T-cell (primary cell): Measurements from ENCODE around the gene AGAP1. TPM values are rescaled to one million over a fixed set of nuclear protein-coding genes. Genes with fewer than 3 reads are reported as not detected.

Experiments used
- ATAC-seq, 4 experiments: fragments of 200-7000 bp in 3 of 4; fragments of 150-1000 bp in 1 of 4; cut with Tn5 transposase; replicated peaks in 1 of 4; 1 replicate in 3 of 4; 2 replicates in 1 of 4; pipeline ENCODE4 v1.10.0; 2021; ENCODE audit warnings: moderate library complexity in 3 of 4, mild to moderate bottlenecking in 2 of 4, moderate number of reproducible peaks in 1 of 4
- CTCF ChIA-PET, 2 donors: fragments of 300-600 bp; sonication (Branson Sonifier 250); formaldehyde crosslinking; loops; one replicate each; lab custom pipeline; 2022; ENCODE audit warnings: antibody characterized with exemption in 2 of 2; lab: Charles Lee
- POLR2A ChIA-PET, 2 donors: fragments of 300-600 bp; sonication (Branson Sonifier 250); formaldehyde crosslinking; loops; one replicate each; lab custom pipeline; 2022; ENCODE audit warnings: antibody characterized with exemption in 2 of 2; lab: Charles Lee
- DNase-seq, 35 experiments: peaks; one replicate each; pipeline versions ENCODE4 v3.0.0 to v3.0.0-alpha.2; 2013 to 2023
- H3K27ac ChIP-seq: one replicate; pipeline ENCODE4 v1.5.1; 2013; ENCODE audit warnings: low read length
- H3K27me3 ChIP-seq, 2 experiments: replicated peaks in 1 of 2; 1 replicate in 1 of 2; 2 replicates in 1 of 2; pipeline versions ENCODE4 v1.6.1 to v1.7.0; 2013; ENCODE audit warnings: low read length in 1 of 2, mixed read lengths in 1 of 2; ENCODE audit not compliant: control insufficient read depth in 2 of 2, insufficient read depth in 2 of 2; ENCODE audit errors: extremely low read depth in 1 of 2
- H3K36me3 ChIP-seq, 2 donors: 1 replicate in 1 of 2; 2 replicates in 1 of 2; pipeline versions ENCODE4 v1.6.1 to v1.7.0; 2013; ENCODE audit warnings: low read length in 1 of 2; ENCODE audit not compliant: control insufficient read depth in 2 of 2, insufficient read depth in 1 of 2; ENCODE audit errors: extremely low read depth in 1 of 2
- H3K4me1 ChIP-seq, 2 experiments: 1 replicate in 1 of 2; 2 replicates in 1 of 2; pipeline versions ENCODE4 v1.6.1 to v1.7.0; 2013; ENCODE audit warnings: low read length in 2 of 2, mixed read lengths in 1 of 2; ENCODE audit not compliant: insufficient read depth in 2 of 2, control insufficient read depth in 1 of 2; ENCODE audit errors: extremely low read depth in 1 of 2
- H3K4me3 ChIP-seq, 2 donors: 1 replicate in 1 of 2; 2 replicates in 1 of 2; pipeline versions ENCODE4 v1.5.1 to v1.7.0; 2013; ENCODE audit warnings: mild to moderate bottlenecking in 2 of 2, low read length in 1 of 2, moderate library complexity in 1 of 2; ENCODE audit not compliant: control insufficient read depth in 1 of 2; ENCODE audit errors: extremely low read depth in 1 of 2
- H3K9me3 ChIP-seq: 2 replicates; pipeline ENCODE4 v1.7.0; 2013
- H3K27ac Mint-ChIP-seq, 2 donors: one replicate each; pipeline ENCODE4 v1.8.0; 2020 to 2021; ENCODE audit warnings: mild to moderate bottlenecking in 2 of 2, mixed read lengths in 2 of 2
- H3K27me3 Mint-ChIP-seq, 2 donors: one replicate each; pipeline ENCODE4 v1.8.0; 2021 to 2022; ENCODE audit warnings: mixed read lengths in 2 of 2
- H3K36me3 Mint-ChIP-seq: one replicate; pipeline ENCODE4 v1.8.0; 2021; ENCODE audit warnings: mixed read lengths
- H3K4me1 Mint-ChIP-seq, 3 donors: one replicate each; pipeline ENCODE4 v1.8.0; 2020 to 2022; ENCODE audit warnings: mixed read lengths in 3 of 3, mild to moderate bottlenecking in 1 of 3
- H3K4me3 Mint-ChIP-seq, 3 donors: one replicate each; pipeline ENCODE4 v1.8.0; 2020 to 2022; ENCODE audit warnings: mild to moderate bottlenecking in 3 of 3, mixed read lengths in 3 of 3, moderate library complexity in 3 of 3
- H3K9me3 Mint-ChIP-seq, 3 donors: one replicate each; pipeline ENCODE4 v1.8.0; 2020 to 2022; ENCODE audit warnings: mixed read lengths in 3 of 3
- WGBS: methylation state at CpG from one replicate; pipeline ENCODE4 v1.1.5; 2013; ENCODE audit warnings: missing lambda C conversion rate; ENCODE audit not compliant: insufficient coverage; 5-methylcytosine and 5-hydroxymethylcytosine counted together
- total RNA-seq, 35 experiments: library from RNA in 6 of 35; stranded (reverse) in 6 of 35; fragments of 120-200 nt in 1 of 35; gene quantifications; one replicate each; pipeline versions ENCODE4 v1.2.1 to v1.2.4 and lab custom pipeline; 2013 to 2026

The AGAP1 gene
- total RNA-seq, 5 donors from 2014 or later (not counting 1 experiment from before 2014, with no cell fraction given) = 3.9 to 15.6 (median 5.2) TPM

DNA sequence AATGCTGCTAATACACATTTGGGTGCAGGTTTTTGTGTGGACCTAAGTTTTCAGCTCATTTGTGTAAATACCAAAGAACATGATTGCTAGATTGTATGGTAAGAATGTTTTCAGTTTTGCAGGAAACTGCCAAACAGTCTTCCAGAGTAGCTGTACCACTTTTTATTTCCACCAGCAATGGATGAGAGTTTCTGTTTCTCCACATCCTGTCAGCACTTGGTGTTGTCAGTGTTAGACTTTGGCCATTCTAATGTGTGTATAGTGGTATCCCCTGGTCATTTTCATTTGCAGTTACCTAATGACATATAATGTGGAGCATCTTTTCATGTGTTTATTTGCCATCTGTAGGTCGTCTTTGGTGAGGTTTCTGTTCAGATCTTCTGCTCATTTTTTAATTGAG, 337.9 kb downstream of the AGAP1 start:
- ChIA-PET POLR2A (no interaction called here), CTCF (no interaction called here)
- Histone ChIP-seq H3K36me3 (no peaks in the 10 kb centered on the region), H3K9me3 (no peaks in the 10 kb centered on the region), H3K27ac (no peak overlapping the region), H3K4me3 (no peak overlapping the region), H3K27me3 (peaks cover 0 to 7% of the 10 kb centered on the region in 2 experiments), H3K4me1 (no peaks in the 10 kb centered on the region)
- no CpG with 5 or more reads among the region's 1 CpG for WGBS
- Mint-ChIP-seq H3K27ac (no peak overlapping the region), H3K36me3 (no peaks in the 10 kb centered on the region), H3K4me1 (no peaks in the 10 kb centered on the region), H3K4me3 (no peak overlapping the region), H3K27me3 (peaks cover 6 to 11% of the 10 kb centered on the region in 2 donors), H3K9me3 (no peaks in the 10 kb centered on the region)
- ATAC-seq (no peak), DNase-seq (no peak)

DNA sequence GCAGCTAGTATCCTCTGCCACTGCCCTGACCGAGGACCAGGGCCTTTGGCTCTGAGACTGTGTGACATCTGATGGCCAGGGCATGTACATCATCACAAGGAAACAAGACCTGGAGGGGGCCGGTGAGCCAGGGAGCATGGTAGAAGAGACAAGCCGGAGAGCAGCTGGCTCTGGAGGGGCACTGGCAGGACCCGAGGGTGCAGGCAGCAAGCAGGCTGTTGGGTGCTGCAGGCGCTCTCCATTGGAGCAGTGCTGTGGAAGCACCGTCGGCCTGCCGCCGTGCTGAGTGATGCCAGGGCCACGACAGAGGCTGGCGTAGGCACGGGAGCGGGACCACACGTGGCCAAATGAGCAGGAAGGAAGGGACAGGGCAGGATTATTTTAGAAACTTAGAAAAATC, 339.1 kb downstream of the AGAP1 start:
- no peaks in the 10 kb centered on the region for H3K9me3 Mint-ChIP-seq
- no peak overlapping the region for H3K27ac Mint-ChIP-seq
- POLR2A ChIA-PET = no interaction called here

GRCh38 chr2:235833971-235834620, 340.3 kb downstream of the AGAP1 start:
- no peak for ATAC-seq
- no peaks in the 10 kb centered on the region for H3K36me3 ChIP-seq
- Mint-ChIP-seq H3K27ac (no peak overlapping the region), H3K9me3 (no peaks in the 10 kb centered on the region), H3K27me3 (peaks cover 6 to 11% of the 10 kb centered on the region in 2 donors), H3K36me3 (no peaks in the 10 kb centered on the region), H3K4me1 (no peaks in the 10 kb centered on the region), H3K4me3 (no peak overlapping the region)
- no peak overlapping the region for H3K4me3 ChIP-seq
- peaks cover 0 to 7% of the 10 kb centered on the region in 2 experiments for H3K27me3 ChIP-seq
- ChIA-PET POLR2A (no interaction called here), CTCF (interaction anchor here in 1 of 2 donors (0.6 kb wide), 1 partner anchor 55 kb away, joined by 3 read pairs; no protein-coding TSS in a partner anchor)
- no peak overlapping the region for H3K27ac ChIP-seq
- 81% methylated on average over 6 of the region's 11 CpGs for WGBS
- no peak for DNase-seq
- H3K9me3 ChIP-seq = no peaks in the 10 kb centered on the region
- H3K4me1 ChIP-seq = no peaks in the 10 kb centered on the region

More for the DNA sequence above, 339.1 kb downstream of the AGAP1 start:
- DNase-seq = no peak
- H3K27ac ChIP-seq = no peak overlapping the region
- Mint-ChIP-seq H3K4me1 (no peaks in the 10 kb centered on the region), H3K36me3 (no peaks in the 10 kb centered on the region), H3K27me3 (peaks cover 6 to 11% of the 10 kb centered on the region in 2 donors), H3K4me3 (no peak overlapping the region)
- H3K27me3 ChIP-seq = peaks cover 0 to 7% of the 10 kb centered on the region in 2 experiments
- H3K4me1 ChIP-seq = no peaks in the 10 kb centered on the region
- 95% methylated on average over 13 of the region's 14 CpGs for WGBS
- no peaks in the 10 kb centered on the region for H3K9me3 ChIP-seq
- no peak overlapping the region for H3K4me3 ChIP-seq
- ATAC-seq = no peak
- no peaks in the 10 kb centered on the region for H3K36me3 ChIP-seq
- CTCF ChIA-PET = no interaction called here

DNA sequence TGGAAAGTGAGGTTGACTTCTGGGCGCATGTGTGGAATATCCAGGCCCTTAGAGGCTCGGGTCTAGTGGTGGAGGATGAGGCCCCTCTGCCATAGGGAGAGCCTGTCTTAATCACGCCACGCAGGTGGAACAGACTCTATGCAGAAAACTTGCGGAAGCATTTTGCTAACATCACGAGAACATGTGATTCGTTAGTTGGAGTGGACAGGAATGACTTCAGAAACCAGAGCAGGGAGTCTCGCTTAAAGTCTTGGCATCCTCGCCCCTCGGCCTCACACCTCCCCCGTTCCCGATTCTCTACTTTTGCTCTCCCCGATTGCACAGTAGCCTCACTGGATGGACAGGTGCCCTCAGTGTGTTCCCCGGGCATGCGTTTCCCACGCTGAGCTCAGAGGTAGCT, 340.9 kb downstream of the AGAP1 start:
- H3K36me3 Mint-ChIP-seq = no peaks in the 10 kb centered on the region
- no peaks in the 10 kb centered on the region for H3K4me1 Mint-ChIP-seq
- no peaks in the 10 kb centered on the region for H3K4me1 ChIP-seq
- DNase-seq (no peak), ATAC-seq (no peak)
- H3K27me3 ChIP-seq = peaks cover 0 to 5% of the 10 kb centered on the region in 2 experiments
- WGBS = 90% methylated on average over 16 of the region's 16 CpGs
- no peaks in the 10 kb centered on the region for H3K9me3 Mint-ChIP-seq
- ChIA-PET POLR2A (no interaction called here), CTCF (no interaction called here)
- H3K27ac ChIP-seq = no peak overlapping the region
- peaks cover 3 to 11% of the 10 kb centered on the region in 2 donors for H3K27me3 Mint-ChIP-seq
- no peaks in the 10 kb centered on the region for H3K9me3 ChIP-seq
- no peak overlapping the region for H3K27ac Mint-ChIP-seq
- H3K4me3 ChIP-seq = no peak overlapping the region
- H3K36me3 ChIP-seq = no peaks in the 10 kb centered on the region
- H3K4me3 Mint-ChIP-seq = no peak overlapping the region

GRCh38 chr2:235835810-235836209, 342.0 kb downstream of the AGAP1 start:
- no peaks in the 10 kb centered on the region for H3K4me1 Mint-ChIP-seq
- ATAC-seq (no peak), DNase-seq (no peak)
- peaks cover 0 to 5% (median 0%) of the 10 kb centered on the region in 3 donors for H3K9me3 Mint-ChIP-seq
- Histone ChIP-seq H3K27ac (no peak overlapping the region), H3K4me3 (no peak overlapping the region), H3K27me3 (peaks cover 0 to 2% of the 10 kb centered on the region in 2 experiments), H3K4me1 (no peaks in the 10 kb centered on the region), H3K9me3 (no peaks in the 10 kb centered on the region), H3K36me3 (no peaks in the 10 kb centered on the region)
- WGBS = 80% methylated on average over 1 of the region's 6 CpGs
- CTCF ChIA-PET = no interaction called here
- no peaks in the 10 kb centered on the region for H3K36me3 Mint-ChIP-seq
- POLR2A ChIA-PET = no interaction called here
- peaks cover 3 to 11% of the 10 kb centered on the region in 2 donors for H3K27me3 Mint-ChIP-seq
- H3K27ac Mint-ChIP-seq = no peak overlapping the region
- no peak overlapping the region for H3K4me3 Mint-ChIP-seq

GRCh38 chr2:235836491-235836911, 342.7 kb downstream of the AGAP1 start:
- no peaks in the 10 kb centered on the region for H3K36me3 ChIP-seq
- ATAC-seq = no peak
- Mint-ChIP-seq H3K4me1 (no peaks in the 10 kb centered on the region), H3K4me3 (no peak overlapping the region), H3K27me3 (peaks cover 3 to 11% of the 10 kb centered on the region in 2 donors), H3K9me3 (peaks cover 0 to 6% (median 0%) of the 10 kb centered on the region in 3 donors), H3K27ac (no peak overlapping the region), H3K36me3 (no peaks in the 10 kb centered on the region)
- WGBS = 71% methylated on average over 6 of the region's 7 CpGs
- no peaks in the 10 kb centered on the region for H3K4me1 ChIP-seq
- no peak overlapping the region for H3K27ac ChIP-seq
- H3K9me3 ChIP-seq = no peaks in the 10 kb centered on the region
- POLR2A ChIA-PET = no interaction called here
- peaks cover 0 to 2% of the 10 kb centered on the region in 2 experiments for H3K27me3 ChIP-seq
- no peak for DNase-seq
- CTCF ChIA-PET = no interaction called here
- no peak overlapping the region for H3K4me3 ChIP-seq
